Aorta (tissue), 5 donors: Measurements from ENCODE around the gene TEX19. TPM values are rescaled to one million over a fixed set of nuclear protein-coding genes. Genes with fewer than 3 reads are reported as not detected.

Experiments
- ATAC-seq: fragments of 200-7000 bp; cut with Tn5 transposase; one replicate; pipeline ENCODE4 v1.9.1; 2022; ENCODE audit warnings: moderate library complexity; ENCODE audit not compliant: low FRiP score
- DNase-seq, 2 donors: peaks; one replicate each; pipeline ENCODE4 v3.0.0-alpha.2; 2020
- H3K27ac ChIP-seq, 2 donors: one replicate each; pipeline ENCODE4 v1.5.1; 2013; ENCODE audit warnings: low read length in 2 of 2, mild to moderate bottlenecking in 2 of 2, moderate library complexity in 2 of 2, control low read depth in 1 of 2, inconsistent platforms in 1 of 2, low read depth in 1 of 2
- H3K27me3 ChIP-seq, 2 donors: one replicate each; pipeline ENCODE4 v1.6.1; 2013; ENCODE audit warnings: control low read depth in 1 of 2, low read length in 1 of 2, mild to moderate bottlenecking in 1 of 2, moderate library complexity in 1 of 2; ENCODE audit not compliant: insufficient read depth in 2 of 2, control insufficient read depth in 1 of 2
- H3K36me3 ChIP-seq, 2 donors: one replicate each; pipeline ENCODE4 v1.6.1; 2013; ENCODE audit warnings: control low read depth in 1 of 2, low read length in 1 of 2, mild to moderate bottlenecking in 1 of 2; ENCODE audit not compliant: insufficient read depth in 2 of 2, control insufficient read depth in 1 of 2
- H3K4me1 ChIP-seq, 2 donors: one replicate each; pipeline ENCODE4 v1.6.1; 2013; ENCODE audit warnings: low read length in 2 of 2, control low read depth in 1 of 2, mild to moderate bottlenecking in 1 of 2, moderate library complexity in 1 of 2; ENCODE audit not compliant: insufficient read depth in 2 of 2, control insufficient read depth in 1 of 2
- H3K4me3 ChIP-seq, 2 donors: one replicate each; pipeline ENCODE4 v1.5.1; 2013; ENCODE audit warnings: low read length in 2 of 2, control low read depth in 1 of 2, mild to moderate bottlenecking in 1 of 2
- H3K9me3 ChIP-seq: one replicate; pipeline ENCODE4 v1.6.1; 2013; ENCODE audit warnings: mild to moderate bottlenecking, low read length; ENCODE audit not compliant: control insufficient read depth
- WGBS, 2 donors: extraction: QIAGEN DNeasy Blood & Tissue Kit; methylation state at CpG; one replicate each; pipeline ENCODE4 v1.1.7; 2013; 5-methylcytosine and 5-hydroxymethylcytosine counted together
- intact Hi-C, 2 donors: fragments of 100-400 bp; cut with DNase I; formaldehyde crosslinking; loops; one replicate each; pipeline versions ENCODE4 v1.14.2 to v1.15.0; 2022
- long read RNA-seq, 2 donors: library from polyadenylated mRNA; unstranded; transcript quantifications; one replicate each; pipeline ENCODE4 v2.0.0, GENCODE V29; 2020 to 2021
- polyA plus RNA-seq, 2 donors: library from polyadenylated mRNA; stranded (reverse); fragments of 200-250 nt; gene quantifications; one replicate each; pipeline ENCODE4 v1.2.3, GENCODE V29; 2013
- total RNA-seq, 2 donors: library from RNA; stranded (reverse); fragmentation: NEBNext Ultra II Directional; extraction: Animal tissue kit (Norgen Biotek cat#: 25700); gene quantifications; one replicate each; pipeline ENCODE4 v1.2.1, GENCODE V29; 2021
- donor health status: healthy with polysubstance abuse.
- donor health status: Bipolar disorder and iron deficiency.
- donor health status: DM: no; HTN: no; CAD: no.
- donor health status: DM: no; HTN: no; CAD: no.
- donor health status: DM: yes; HTN: yes; CAD: no.

TEX19 gene
- total RNA-seq (not detected), polyA plus RNA-seq (not detected)
- long read RNA-seq, donor 1, partial matches to known transcripts: 0 of 1 reads
- long read RNA-seq, donor 1, other reads (novel, unspliced or antisense): 0 of 1 reads
- long read RNA-seq, donor 2: 0 reads

DNA sequence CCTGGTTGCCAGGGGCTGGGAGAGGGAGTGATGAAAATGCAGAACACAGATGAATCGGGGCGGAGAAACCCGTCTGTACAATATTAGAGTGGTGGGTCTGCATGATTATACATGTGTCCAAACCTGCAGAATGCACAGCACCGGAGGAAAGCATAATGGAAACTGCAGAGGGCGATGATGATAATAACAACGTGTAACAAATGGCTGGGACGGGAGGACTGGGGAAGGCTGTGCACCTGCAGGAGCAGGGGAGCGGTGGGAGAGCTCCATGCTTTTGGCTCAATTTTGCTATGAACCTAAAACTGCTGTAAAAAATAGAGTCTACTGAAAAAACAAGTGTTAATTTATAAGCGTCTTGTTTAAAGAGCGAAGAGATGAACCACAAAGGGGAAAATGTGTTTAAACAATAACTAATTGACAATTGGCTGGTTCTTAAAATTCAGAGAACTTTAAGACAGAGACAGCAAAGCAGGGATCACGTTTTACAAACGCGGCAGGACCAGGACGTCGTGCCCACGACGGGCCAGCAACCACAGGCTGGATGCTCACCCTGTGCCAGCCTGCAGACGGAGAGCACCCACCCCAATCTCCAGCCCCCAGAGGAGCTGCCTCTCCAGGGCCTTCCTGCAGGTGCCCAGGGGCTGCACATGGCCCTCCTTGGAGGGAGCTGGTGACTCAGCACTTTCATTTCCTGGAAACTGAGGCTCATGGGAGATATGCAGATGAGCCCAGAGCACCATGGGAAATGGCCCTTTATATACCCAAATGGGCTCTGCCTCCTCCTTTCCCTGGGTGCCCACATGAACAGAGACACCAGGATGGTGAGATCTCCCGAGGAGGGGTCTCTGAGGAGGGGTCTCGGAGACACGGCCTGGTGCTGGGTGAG lies at the start of gene TEX19:
TEX19 (plus strand) TSS at position 783 of the 886 bp plus-strand sequence. CDS start 2,904 bp downstream, outside the sequence.
- Histone ChIP-seq H3K27me3 (no peaks in the 10 kb centered on the region), H3K4me3 (no peak within 1 kb of the TSS), H3K27ac (no peak within 1 kb of the TSS), H3K36me3 (no peaks in the 10 kb centered on the region), H3K4me1 (no peaks in the 10 kb centered on the region), H3K9me3 (no peaks in the 10 kb centered on the region)
- no peak for ATAC-seq
- intact Hi-C loops: loop anchor here (10.0 kb wide), 2 partner anchors 196 to 406 kb away; no protein-coding TSS in a partner anchor
- no peak for DNase-seq
- 74 to 76% methylated on average over 21 of the region's 21 CpGs for WGBS, 2 donors

- WGBS, 2 donors: 82% methylated on average over 26 to 27 of the region's 27 CpGs
- no peaks in the 10 kb centered on the region for H3K27me3 ChIP-seq
- intact Hi-C loops: no loop called here
- H3K36me3 ChIP-seq: no peaks in the 10 kb centered on the region
- no peak overlapping the region for H3K27ac ChIP-seq
- no peaks in the 10 kb centered on the region for H3K9me3 ChIP-seq
- DNase-seq (no peak), ATAC-seq (no peak)
- H3K4me1 ChIP-seq: no peaks in the 10 kb centered on the region
- no peak overlapping the region for H3K4me3 ChIP-seq
Measured at GRCh38 chr17:82309656-82310570, 49.1 kb upstream of the TEX19 start.

GRCh38 chr17:82310877-82311276 lies 48.2 kb upstream of the TEX19 start:
- H3K36me3 ChIP-seq: no peaks in the 10 kb centered on the region

GRCh38 chr17:82311971-82312370 lies 47.1 kb upstream of the TEX19 start:
- H3K27ac ChIP-seq: no peak overlapping the region
- 85 to 87% methylated on average over 13 of the region's 13 CpGs for WGBS, 2 donors
- no peak overlapping the region for H3K4me3 ChIP-seq
- no peaks in the 10 kb centered on the region for H3K4me1 ChIP-seq
- intact Hi-C loops: no loop called here
- no peak for ATAC-seq
- no peaks in the 10 kb centered on the region for H3K9me3 ChIP-seq
- no peaks in the 10 kb centered on the region for H3K27me3 ChIP-seq
- no peaks in the 10 kb centered on the region for H3K36me3 ChIP-seq
- DNase-seq: no peak

More at GRCh38 chr17:82310877-82311276, 48.2 kb upstream of the TEX19 start:
- DNase-seq: no peak
- intact Hi-C loops: no loop called here
- Histone ChIP-seq H3K4me1 (no peaks in the 10 kb centered on the region), H3K27ac (no peak overlapping the region), H3K9me3 (no peaks in the 10 kb centered on the region), H3K27me3 (no peaks in the 10 kb centered on the region), H3K4me3 (no peak overlapping the region)
- no peak for ATAC-seq
- 77 to 82% methylated on average over 21 of the region's 21 CpGs for WGBS, 2 donors

DNA sequence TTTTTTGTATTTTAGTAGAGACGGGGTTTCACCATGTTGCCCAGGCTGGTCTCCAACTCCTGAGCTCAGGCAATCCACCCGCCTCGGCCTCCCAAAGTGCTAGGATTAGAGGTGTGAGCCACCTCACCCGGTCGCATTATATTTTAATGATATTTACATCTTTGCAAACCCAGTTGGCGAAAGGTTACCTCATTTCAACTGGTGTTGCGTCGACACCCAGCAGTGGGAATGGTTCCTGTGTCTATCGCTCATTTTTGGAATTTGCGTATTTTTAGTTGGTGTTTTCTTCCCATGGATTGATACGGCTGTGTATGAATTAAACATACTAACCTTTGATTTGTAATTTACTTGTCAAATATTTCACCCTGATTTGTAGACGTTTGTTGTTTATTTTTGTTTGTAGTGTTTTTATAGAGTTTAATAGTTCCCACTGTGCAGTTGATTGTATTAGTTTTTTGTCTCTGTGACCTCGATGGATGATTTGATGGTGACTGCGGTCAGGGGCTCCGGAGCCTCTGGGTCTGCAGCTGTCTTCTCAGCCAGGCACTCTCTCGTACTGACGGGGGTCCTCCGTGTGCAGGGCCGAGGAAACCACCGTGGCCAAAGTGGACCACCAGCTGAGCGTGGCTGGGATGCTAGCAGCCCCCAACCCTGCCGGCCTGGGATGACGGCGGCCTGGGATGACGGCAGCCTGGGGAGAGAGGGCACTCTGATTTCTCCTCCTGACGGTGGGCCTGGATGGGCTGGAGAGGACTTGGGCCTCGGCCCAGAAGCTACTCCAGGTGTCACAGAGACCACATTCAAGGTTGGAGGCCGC lies 45.6 kb upstream of the TEX19 start:
- DNase-seq: peak in 1 of 2 donors; percentile 34
- no peaks in the 10 kb centered on the region for H3K9me3 ChIP-seq
- intact Hi-C loops: no loop called here
- no peak overlapping the region for H3K27ac ChIP-seq
- H3K4me1 ChIP-seq: no peaks in the 10 kb centered on the region
- no peak for ATAC-seq
- H3K27me3 ChIP-seq: no peaks in the 10 kb centered on the region
- no peak overlapping the region for H3K4me3 ChIP-seq
- WGBS, 2 donors: 72 to 76% methylated on average over 28 of the region's 28 CpGs
- H3K36me3 ChIP-seq: no peaks in the 10 kb centered on the region

- H3K27me3 ChIP-seq: no peaks in the 10 kb centered on the region
Measured at GRCh38 chr17:82314012-82314726, 44.9 kb upstream of the TEX19 start.

DNA sequence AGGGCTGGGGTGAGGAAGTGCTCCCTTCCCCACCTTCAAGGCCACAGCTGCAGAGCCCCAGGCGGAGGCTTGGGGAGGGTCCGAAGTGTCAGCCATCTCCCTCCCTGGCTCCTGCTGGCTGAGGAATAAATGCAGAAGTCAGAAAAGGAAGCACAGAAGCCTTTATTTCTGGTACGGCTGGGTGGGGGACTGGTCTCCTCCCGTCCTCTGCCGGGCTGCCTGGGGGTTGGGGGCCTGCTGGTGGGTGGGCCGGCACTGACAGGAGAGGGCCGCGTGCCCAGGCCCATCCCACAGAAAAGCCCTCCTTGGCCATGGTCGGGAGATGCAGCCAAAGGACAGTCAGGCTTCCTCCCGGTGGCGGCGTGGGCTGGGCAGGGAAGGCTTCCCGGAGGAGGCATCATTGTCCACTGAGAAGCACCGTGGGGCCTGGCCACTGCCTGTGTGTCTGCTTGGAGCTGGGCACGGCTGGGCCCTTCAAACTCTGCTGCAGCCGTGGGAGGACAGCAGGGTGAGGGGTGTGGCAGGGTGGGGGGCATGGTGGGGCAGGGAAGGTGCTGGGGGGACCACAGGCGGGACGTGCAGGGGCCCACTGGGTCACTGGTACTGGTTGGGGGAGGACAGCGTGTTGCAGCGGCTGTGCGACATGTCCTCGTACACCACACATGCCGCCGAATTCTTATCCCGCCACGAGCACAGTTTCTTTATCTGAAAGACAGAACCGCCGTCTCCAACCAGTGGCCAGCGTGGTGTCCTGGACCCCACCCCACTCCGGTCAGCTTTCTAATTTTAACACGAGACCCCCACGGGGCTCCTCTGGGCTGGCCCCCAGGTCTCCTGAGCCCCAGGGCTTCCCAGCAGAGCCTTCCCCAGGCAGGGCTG lies 44.1 kb upstream of the TEX19 start:
- DNase-seq (no peak), ATAC-seq (no peak)
- no peaks in the 10 kb centered on the region for H3K36me3 ChIP-seq
- no peak overlapping the region for H3K27ac ChIP-seq
- H3K4me3 ChIP-seq: no peak overlapping the region
- H3K9me3 ChIP-seq: no peaks in the 10 kb centered on the region
- H3K27me3 ChIP-seq: no peaks in the 10 kb centered on the region
- intact Hi-C loops: no loop called here
- WGBS, 2 donors: 49 to 51% methylated on average over 29 to 32 of the region's 32 CpGs
- H3K4me1 ChIP-seq: no peaks in the 10 kb centered on the region

More at GRCh38 chr17:82314012-82314726, 44.9 kb upstream of the TEX19 start:
- Histone ChIP-seq H3K9me3 (no peaks in the 10 kb centered on the region), H3K4me3 (no peak overlapping the region), H3K27ac (no peak overlapping the region), H3K36me3 (no peaks in the 10 kb centered on the region), H3K4me1 (no peaks in the 10 kb centered on the region)
- 73 to 75% methylated on average over 27 of the region's 27 CpGs for WGBS, 2 donors
- peak in 1 of 2 donors; percentile 32 for DNase-seq
- no peak for ATAC-seq
- intact Hi-C loops: no loop called here
